MM.1S (cell line): ENCODE data around the gene ENTPD8.

Source experiments
- DNase-seq: peaks from one replicate; pipeline ENCODE4 v3.0.0-alpha.2; 2015
- H2AFZ ChIP-seq: fragments of 300-600 bp; sonication (generic); 2 replicates; pipeline ENCODE4 v1.6.0; 2016; ENCODE audit warnings: antibody characterized with exemption, low read length
- H3F3A ChIP-seq: fragments of 300-600 bp; sonication (generic); 2 replicates; pipeline ENCODE4 v1.6.1; 2016; ENCODE audit warnings: mild to moderate bottlenecking, antibody characterized with exemption, low read length, moderate library complexity, mixed read lengths; ENCODE audit not compliant: insufficient read depth
- H3K27ac ChIP-seq: fragments of 300-600 bp; sonication (generic); 2 replicates; pipeline ENCODE4 v1.5.1; 2016; ENCODE audit warnings: mild to moderate bottlenecking, low read length
- H3K27me3 ChIP-seq: fragments of 300-600 bp; sonication (generic); replicated peaks from 2 replicates; pipeline ENCODE4 v1.6.0; 2016; ENCODE audit warnings: low read length; ENCODE audit not compliant: insufficient read depth
- H3K36me3 ChIP-seq: fragments of 300-600 bp; sonication (generic); replicated peaks from 2 replicates; pipeline ENCODE4 v1.6.1; 2016; ENCODE audit warnings: mild to moderate bottlenecking, low read length, mixed read lengths; ENCODE audit not compliant: insufficient read depth
- H3K4me1 ChIP-seq: fragments of 300-600 bp; sonication (generic); 2 replicates; pipeline ENCODE4 v1.6.1; 2016; ENCODE audit warnings: low read length, mixed read lengths
- H3K4me2 ChIP-seq: fragments of 300-600 bp; sonication (generic); 2 replicates; pipeline ENCODE4 v1.6.0; 2016; ENCODE audit warnings: low read depth, low read length
- H3K4me3 ChIP-seq: fragments of 300-600 bp; sonication (generic); 2 replicates; pipeline ENCODE4 v1.5.1; 2016; ENCODE audit warnings: low read length, mixed read lengths
- H3K79me2 ChIP-seq: fragments of 300-600 bp; sonication (generic); 2 replicates; pipeline ENCODE4 v1.6.1; 2016; ENCODE audit warnings: mixed run types, low read length, mixed read lengths
- H3K9ac ChIP-seq: fragments of 300-600 bp; sonication (generic); 2 replicates; pipeline ENCODE4 v1.6.1; 2016; ENCODE audit warnings: low read length, mixed read lengths
- H3K9me2 ChIP-seq: fragments of 300-600 bp; sonication (generic); replicated peaks from 2 replicates; pipeline ENCODE4 v1.6.1; 2016; ENCODE audit warnings: mild to moderate bottlenecking, low read length, mixed read lengths; ENCODE audit not compliant: insufficient read depth
- H3K9me3 ChIP-seq: fragments of 300-600 bp; sonication (generic); replicated peaks from 2 replicates; pipeline ENCODE4 v1.6.1; 2016; ENCODE audit warnings: mild to moderate bottlenecking, low read length, mixed read lengths; ENCODE audit not compliant: insufficient read depth
- H4K20me1 ChIP-seq: fragments of 300-600 bp; sonication (generic); 2 replicates; pipeline ENCODE4 v1.6.1; 2016; ENCODE audit warnings: mild to moderate bottlenecking, low read length, moderate library complexity, mixed read lengths; ENCODE audit not compliant: insufficient read depth
- EZH2 ChIP-seq: fragments of 300-600 bp; sonication (generic); optimal IDR thresholded peaks from 2 replicates; pipeline ENCODE3; 2017; ENCODE audit warnings: low read depth, mild to moderate bottlenecking, antibody characterized with exemption, low read length, mixed read lengths
- EZH2phosphoT487 ChIP-seq: fragments of 300-600 bp; sonication (generic); IDR thresholded peaks from 2 replicates; pipeline ENCODE4 v1.6.1; 2018; ENCODE audit warnings: antibody characterized with exemption, low read length
- TF ChIP-seq, protein P1 (sequence below): fragments of 300-600 bp; sonication (generic); IDR thresholded peaks from 2 replicates; pipeline ENCODE4 v1.5.1; 2016; ENCODE audit warnings: antibody characterized with exemption, low read length, mixed read lengths

The ENTPD8 gene

DNA sequence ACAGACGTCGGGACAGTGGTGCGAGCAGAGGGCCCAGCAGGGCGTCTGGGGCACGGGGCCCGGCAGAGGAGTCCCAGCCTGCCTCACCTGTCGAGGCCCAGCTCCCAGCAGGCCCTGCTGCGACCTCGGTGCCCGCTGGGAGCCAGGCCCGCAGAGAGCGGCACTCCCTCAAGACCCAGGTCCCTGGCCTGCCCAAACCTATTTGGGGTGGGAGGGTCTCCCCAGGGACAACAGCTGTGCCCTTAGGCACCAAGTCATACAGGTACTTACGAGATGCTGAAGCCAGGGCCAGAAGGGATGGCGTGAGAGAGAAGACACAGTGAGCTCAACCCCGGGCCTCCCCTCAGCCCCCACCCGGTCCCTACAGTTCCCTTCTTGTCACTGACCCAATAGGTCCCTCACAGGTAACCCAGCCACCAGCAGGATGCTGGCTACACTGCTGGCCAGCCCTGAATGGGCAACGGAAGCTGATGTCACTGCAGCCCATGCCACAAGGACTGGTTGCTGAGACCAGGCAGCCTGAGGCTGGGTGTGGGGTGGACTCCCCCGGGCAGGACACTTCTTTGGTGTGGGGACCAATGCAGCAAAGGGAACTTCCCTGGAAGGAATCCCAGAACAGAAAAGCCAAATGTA lies 14.3 kb upstream of the ENTPD8 start:
- Histone ChIP-seq H3K9me3 (no peaks in the 10 kb centered on the region), H3K79me2 (peaks cover 5% of the 10 kb centered on the region; the same call in 1 of the 2 replicates), H4K20me1 (no peaks in the 10 kb centered on the region), H2AFZ (no peak overlapping the region), H3K4me3 (no peak overlapping the region), H3K4me2 (no peak overlapping the region), H3K4me1 (peaks cover 12% of the 10 kb centered on the region; the same call in 1 of the 2 replicates), H3K9me2 (no peaks in the 10 kb centered on the region), H3K9ac (no peak overlapping the region), H3K27ac (no peak overlapping the region), H3K27me3 (no peaks in the 10 kb centered on the region), H3F3A (no peaks in the 10 kb centered on the region), H3K36me3 (no peaks in the 10 kb centered on the region; the same call in 1 of the 2 replicates)
- DNase-seq: no peak
- TF ChIP-seq EZH2phosphoT487 (no peak), EZH2 (no peak)
- TF ChIP-seq, protein P1, sequence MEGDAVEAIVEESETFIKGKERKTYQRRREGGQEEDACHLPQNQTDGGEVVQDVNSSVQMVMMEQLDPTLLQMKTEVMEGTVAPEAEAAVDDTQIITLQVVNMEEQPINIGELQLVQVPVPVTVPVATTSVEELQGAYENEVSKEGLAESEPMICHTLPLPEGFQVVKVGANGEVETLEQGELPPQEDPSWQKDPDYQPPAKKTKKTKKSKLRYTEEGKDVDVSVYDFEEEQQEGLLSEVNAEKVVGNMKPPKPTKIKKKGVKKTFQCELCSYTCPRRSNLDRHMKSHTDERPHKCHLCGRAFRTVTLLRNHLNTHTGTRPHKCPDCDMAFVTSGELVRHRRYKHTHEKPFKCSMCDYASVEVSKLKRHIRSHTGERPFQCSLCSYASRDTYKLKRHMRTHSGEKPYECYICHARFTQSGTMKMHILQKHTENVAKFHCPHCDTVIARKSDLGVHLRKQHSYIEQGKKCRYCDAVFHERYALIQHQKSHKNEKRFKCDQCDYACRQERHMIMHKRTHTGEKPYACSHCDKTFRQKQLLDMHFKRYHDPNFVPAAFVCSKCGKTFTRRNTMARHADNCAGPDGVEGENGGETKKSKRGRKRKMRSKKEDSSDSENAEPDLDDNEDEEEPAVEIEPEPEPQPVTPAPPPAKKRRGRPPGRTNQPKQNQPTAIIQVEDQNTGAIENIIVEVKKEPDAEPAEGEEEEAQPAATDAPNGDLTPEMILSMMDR: no peak

DNA sequence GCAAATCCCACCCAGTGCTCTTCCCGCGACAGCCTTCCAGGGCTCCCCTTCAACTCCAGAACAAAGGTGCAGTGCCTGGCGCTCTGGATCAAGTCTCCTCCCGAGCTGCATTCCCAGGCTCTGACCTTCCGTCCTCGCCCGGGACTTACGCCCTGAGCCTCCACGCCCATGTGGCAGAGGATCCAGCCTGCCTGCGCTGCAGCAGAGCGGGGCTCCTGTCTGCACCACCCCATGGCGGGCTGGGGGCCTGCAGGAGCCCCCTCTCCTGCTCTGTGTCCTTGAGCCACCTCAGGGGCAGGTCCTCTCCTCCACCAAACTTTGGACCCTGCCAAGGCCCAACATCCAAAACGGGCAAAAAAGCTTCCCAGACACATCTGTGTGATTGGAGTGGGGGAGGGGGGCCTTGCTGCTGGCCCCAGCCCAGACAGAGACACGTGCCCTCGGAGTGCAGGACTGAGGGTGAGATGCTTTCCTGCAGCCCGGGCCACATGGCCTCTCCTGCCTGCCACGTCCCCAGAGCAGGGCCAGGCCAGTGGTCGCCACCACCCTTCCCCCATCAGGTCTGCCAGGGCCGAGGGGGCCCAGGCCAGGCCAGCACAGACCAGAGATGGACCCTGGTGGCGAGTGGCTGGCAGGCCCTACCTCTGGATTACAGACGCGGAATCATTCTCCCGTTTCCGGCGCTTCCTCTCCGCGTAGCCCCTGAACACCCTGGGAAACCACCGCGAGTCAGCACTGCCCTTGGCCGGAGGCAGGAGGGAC lies 13.6 kb upstream of the ENTPD8 start:
- Histone ChIP-seq H3K9me3 (no peaks in the 10 kb centered on the region), H4K20me1 (no peaks in the 10 kb centered on the region), H3K27ac (no peak overlapping the region), H3K4me3 (peak overlapping the region; percentile 61), H3K79me2 (peaks cover 5% of the 10 kb centered on the region; the same call in 1 of the 2 replicates), H3F3A (no peaks in the 10 kb centered on the region), H3K9ac (peak overlapping the region; percentile 52; the same call in 1 of the 2 replicates), H3K4me2 (peak overlapping the region; percentile 90), H3K9me2 (no peaks in the 10 kb centered on the region), H3K27me3 (no peaks in the 10 kb centered on the region), H3K4me1 (peaks cover 11% of the 10 kb centered on the region; the same call in 1 of the 2 replicates), H2AFZ (peak overlapping the region; percentile 81), H3K36me3 (no peaks in the 10 kb centered on the region; the same call in 1 of the 2 replicates)
- DNase-seq: no peak
- TF ChIP-seq EZH2phosphoT487 (no peak), EZH2 (no peak)
- TF ChIP-seq, protein P1: no peak

DNA sequence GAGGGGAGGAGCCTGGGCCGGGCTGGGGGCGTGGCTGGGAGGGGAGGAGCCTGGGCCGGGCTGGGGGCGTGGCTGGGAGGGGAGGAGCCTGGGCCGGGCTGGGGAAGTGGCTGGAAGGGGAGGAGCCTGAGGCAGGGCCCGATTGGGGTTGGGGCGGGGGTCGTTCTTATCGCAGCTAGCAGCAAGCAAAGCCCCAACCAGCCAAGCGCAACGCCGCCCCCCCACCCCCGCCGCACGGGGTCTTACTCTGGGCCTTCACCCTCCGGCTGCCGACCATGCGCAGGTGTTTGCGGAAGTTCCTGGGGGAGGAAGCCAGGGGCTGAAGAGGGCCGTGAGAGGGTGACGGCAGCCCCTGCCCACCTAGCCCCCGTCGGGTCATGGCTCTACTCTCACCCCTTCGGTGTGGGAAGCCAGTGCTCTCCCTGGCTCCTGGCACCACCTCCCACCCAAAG lies 13.0 kb upstream of the ENTPD8 start:
- Histone ChIP-seq H3K4me3 (peak overlapping the region; percentile 61), H2AFZ (peak overlapping the region; percentile 81), H3K9ac (peak overlapping the region; percentile 52; the same call in 1 of the 2 replicates), H3K9me2 (no peaks in the 10 kb centered on the region), H3K27me3 (no peaks in the 10 kb centered on the region), H3K4me1 (peaks cover 8% of the 10 kb centered on the region; the same call in 1 of the 2 replicates), H3K27ac (no peak overlapping the region), H4K20me1 (no peaks in the 10 kb centered on the region), H3K4me2 (peak overlapping the region; percentile 90), H3F3A (no peaks in the 10 kb centered on the region), H3K9me3 (no peaks in the 10 kb centered on the region), H3K79me2 (peaks cover 5% of the 10 kb centered on the region; the same call in 1 of the 2 replicates), H3K36me3 (no peaks in the 10 kb centered on the region; the same call in 1 of the 2 replicates)
- no peak for TF ChIP-seq EZH2phosphoT487
- no peak for TF ChIP-seq EZH2
- TF ChIP-seq, protein P1: no peak
- peak; percentile 33 for DNase-seq
